ENCODE results near the gene NDOR1.

GRCh38 chr9:137183980-137184595 is 21.4 kb upstream of the NDOR1 start:
- TF ChIP-seq CTCF (IDR thresholded peaks at IDR 0.05; ENCODE audit: low read depth, low read length) (no peak), EZH2phosphoT487 (IDR thresholded peaks at IDR 0.05; ENCODE audit: low read depth) (no peak)
